Stimulated activated CD4-positive, alpha-beta T cell treated with anti-CD3 and anti-CD28 coated beads, Interleukin-1b, Interleukin-23, amount 100 ng/mL, for 24 hours (primary cell): ENCODE results near the gene RFX3.
A peak's percentile ranks its signal among the peaks of the same experiment; 100 is the strongest.

Experiments used
- DNase-seq, 4 experiments: peaks; one replicate each; pipeline ENCODE4 v3.0.0-alpha.2; 2020; ENCODE audit warnings: low read depth in 4 of 4, low spot score in 1 of 4

The RFX3 gene

GRCh38 chr9:3478549-3478953, 47.2 kb downstream of the RFX3 start:
- DNase-seq, result no peak

GRCh38 chr9:3477236-3477834, 48.5 kb downstream of the RFX3 start:
- DNase-seq, result no peak

- DNase-seq, result no peak
Observed at GRCh38 chr9:3475300-3476020, 50.3 kb downstream of the RFX3 start.

- DNase-seq, result no peak
Observed at GRCh38 chr9:3474821-3475220, 51.0 kb downstream of the RFX3 start.

GRCh38 chr9:3473405-3473804, 52.4 kb downstream of the RFX3 start:
- no peak for DNase-seq

GRCh38 chr9:3471883-3472282, 53.9 kb downstream of the RFX3 start:
- DNase-seq, result no peak

- DNase-seq, result no peak
Observed at GRCh38 chr9:3468421-3469205, 57.2 kb downstream of the RFX3 start.

- peak in 3 of 4 experiments; percentile 23 to 27 (median 23) for DNase-seq
Observed at GRCh38 chr9:3467593-3468219, 58.1 kb downstream of the RFX3 start.

GRCh38 chr9:3464033-3464638, 61.7 kb downstream of the RFX3 start:
- DNase-seq, result no peak

- DNase-seq, result no peak
Observed at GRCh38 chr9:3458806-3459475, 66.9 kb downstream of the RFX3 start.

- DNase-seq, result no peak
Observed at GRCh38 chr9:3457175-3457574, 68.6 kb downstream of the RFX3 start.

GRCh38 chr9:3455717-3456116, 70.1 kb downstream of the RFX3 start:
- no peak for DNase-seq

- DNase-seq, result no peak
Observed at GRCh38 chr9:3455094-3455493, 70.7 kb downstream of the RFX3 start.

- no peak for DNase-seq
Observed at GRCh38 chr9:3451956-3452355, 73.8 kb downstream of the RFX3 start.

GRCh38 chr9:3447788-3448187, 78.0 kb downstream of the RFX3 start:
- DNase-seq, result no peak

GRCh38 chr9:3447143-3447542, 78.7 kb downstream of the RFX3 start:
- no peak for DNase-seq

- DNase-seq, result no peak
Observed at GRCh38 chr9:3446313-3446712, 79.5 kb downstream of the RFX3 start.

- no peak for DNase-seq
Observed at GRCh38 chr9:3444016-3444415, 81.8 kb downstream of the RFX3 start.

GRCh38 chr9:3441197-3441816, 84.5 kb downstream of the RFX3 start:
- peak in 2 of 4 experiments; percentile 21 to 25 for DNase-seq
